Muscle of arm (tissue), 12 donors: ENCODE results near the gene LDB3. TPM values are rescaled to one million over a fixed set of nuclear protein-coding genes. Genes with fewer than 3 reads are reported as not detected.

Experiments
- DNase-seq: peaks from one replicate; pipeline ENCODE4 v3.0.0-alpha.2; 2013
- polyA plus RNA-seq, 12 donors: library from polyadenylated mRNA; unstranded; fragments of 120-200 nt; gene quantifications; one replicate each; pipeline ENCODE4 v1.2.1, GENCODE V29; 2013; ENCODE audit not compliant: insufficient read length in 12 of 12

The LDB3 gene
- polyA plus RNA-seq, 12 donors = 367 to 6,548 (median 850) TPM

GRCh38 chr10:86684331-86685097 lies 16.2 kb downstream of the LDB3 start:
- DNase-seq = peak; percentile 34

- DNase-seq = no peak
These were observed 17.1 kb downstream of the LDB3 start for GRCh38 chr10:86685416-86685815.

- no peak for DNase-seq
These were observed 17.8 kb downstream of the LDB3 start for GRCh38 chr10:86685893-86686632.

- no peak for DNase-seq
These were observed 18.7 kb downstream of the LDB3 start for GRCh38 chr10:86686972-86687371.

GRCh38 chr10:86687750-86688149 lies 19.4 kb downstream of the LDB3 start:
- no peak for DNase-seq

- peak; percentile 52 for DNase-seq
These were observed 20.1 kb downstream of the LDB3 start for GRCh38 chr10:86688398-86688921.

- no peak for DNase-seq
These were observed 20.8 kb downstream of the LDB3 start for GRCh38 chr10:86689146-86689545.

- no peak for DNase-seq
These were observed 21.9 kb downstream of the LDB3 start for GRCh38 chr10:86690231-86690630.

GRCh38 chr10:86690657-86691084 lies 22.4 kb downstream of the LDB3 start:
- DNase-seq = no peak

- DNase-seq = no peak
These were observed 23.2 kb downstream of the LDB3 start for GRCh38 chr10:86691333-86692022.

GRCh38 chr10:86692023-86692514 lies 23.8 kb downstream of the LDB3 start:
- DNase-seq = no peak

- DNase-seq = no peak
These were observed 24.4 kb downstream of the LDB3 start for GRCh38 chr10:86692664-86693063.

GRCh38 chr10:86693275-86693674 lies 25.0 kb downstream of the LDB3 start:
- no peak for DNase-seq

- peak; percentile 57 for DNase-seq
These were observed 25.5 kb downstream of the LDB3 start for GRCh38 chr10:86693721-86694369.

GRCh38 chr10:86698207-86698940 lies 30.1 kb downstream of the LDB3 start:
- no peak for DNase-seq

GRCh38 chr10:86699125-86699524 lies 30.8 kb downstream of the LDB3 start:
- DNase-seq = no peak

GRCh38 chr10:86699541-86699940 lies 31.2 kb downstream of the LDB3 start:
- no peak for DNase-seq

- DNase-seq = no peak
These were observed 31.9 kb downstream of the LDB3 start for GRCh38 chr10:86699991-86700840.

- DNase-seq = no peak
These were observed 32.7 kb downstream of the LDB3 start for GRCh38 chr10:86700851-86701617.
